GM19238 (cell line): ENCODE results near the gene CDKN1B.

Source experiments
- DNase-seq: peaks from one replicate; pipeline ENCODE4 v3.0.0; 2011; ENCODE audit warnings: low spot score; ENCODE audit not compliant: insufficient read length

CDKN1B gene

GRCh38 chr12:12700254-12700653 lies 16.9 kb upstream of the CDKN1B start:
- DNase-seq, result no peak

GRCh38 chr12:12701457-12701856 lies 15.7 kb upstream of the CDKN1B start:
- DNase-seq, result no peak

DNA sequence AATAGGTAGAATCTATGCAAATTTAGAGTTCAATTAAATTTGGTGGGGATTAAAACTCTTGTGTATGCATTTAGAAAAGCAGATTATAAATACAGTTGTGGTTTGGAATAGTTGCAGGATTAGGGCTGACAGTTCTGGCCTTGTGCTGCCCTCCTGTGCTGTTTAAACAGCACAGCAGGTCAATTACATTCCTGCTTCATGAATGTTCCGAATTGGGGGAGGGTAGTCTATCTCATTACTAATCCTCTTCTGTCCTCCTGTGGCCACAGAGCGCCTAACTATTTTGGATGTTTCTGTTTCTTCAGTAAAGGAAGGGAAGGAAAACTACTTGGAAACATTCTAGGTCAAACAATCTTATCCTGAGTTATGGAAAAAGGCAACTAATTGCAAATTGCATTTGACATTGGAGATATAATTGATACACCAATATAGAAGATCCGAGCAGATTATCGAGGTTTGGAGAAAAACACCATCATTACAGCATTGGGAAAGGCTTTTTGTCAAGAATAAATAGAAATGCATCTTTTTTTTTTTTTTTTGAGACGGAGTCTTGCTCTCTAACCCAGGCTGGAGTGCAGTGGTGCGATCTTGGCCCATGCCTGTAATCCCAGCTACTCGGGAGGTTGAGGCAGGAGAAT lies 12.5 kb upstream of the CDKN1B start:
- no peak for DNase-seq

- no peak for DNase-seq
Measured at GRCh38 chr12:12705838-12706520, 11.2 kb upstream of the CDKN1B start.

DNA sequence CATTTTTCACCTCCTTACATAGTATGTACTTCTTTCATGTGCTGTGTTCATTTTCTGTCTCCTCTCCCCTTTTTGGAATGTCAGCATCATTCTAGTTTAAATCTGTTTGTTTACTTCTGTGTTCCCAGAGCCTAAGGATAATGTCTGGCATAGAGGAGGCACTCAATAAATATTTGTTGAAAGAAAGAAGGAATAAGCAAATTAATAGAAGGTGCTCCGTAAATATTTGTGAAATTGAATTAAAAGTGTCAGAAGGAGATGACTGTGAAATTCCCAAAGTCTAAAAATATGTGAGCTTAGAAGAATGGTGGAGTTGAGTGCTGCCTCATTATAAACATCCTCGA lies 3.3 kb upstream of the CDKN1B start:
- DNase-seq, result no peak

DNA sequence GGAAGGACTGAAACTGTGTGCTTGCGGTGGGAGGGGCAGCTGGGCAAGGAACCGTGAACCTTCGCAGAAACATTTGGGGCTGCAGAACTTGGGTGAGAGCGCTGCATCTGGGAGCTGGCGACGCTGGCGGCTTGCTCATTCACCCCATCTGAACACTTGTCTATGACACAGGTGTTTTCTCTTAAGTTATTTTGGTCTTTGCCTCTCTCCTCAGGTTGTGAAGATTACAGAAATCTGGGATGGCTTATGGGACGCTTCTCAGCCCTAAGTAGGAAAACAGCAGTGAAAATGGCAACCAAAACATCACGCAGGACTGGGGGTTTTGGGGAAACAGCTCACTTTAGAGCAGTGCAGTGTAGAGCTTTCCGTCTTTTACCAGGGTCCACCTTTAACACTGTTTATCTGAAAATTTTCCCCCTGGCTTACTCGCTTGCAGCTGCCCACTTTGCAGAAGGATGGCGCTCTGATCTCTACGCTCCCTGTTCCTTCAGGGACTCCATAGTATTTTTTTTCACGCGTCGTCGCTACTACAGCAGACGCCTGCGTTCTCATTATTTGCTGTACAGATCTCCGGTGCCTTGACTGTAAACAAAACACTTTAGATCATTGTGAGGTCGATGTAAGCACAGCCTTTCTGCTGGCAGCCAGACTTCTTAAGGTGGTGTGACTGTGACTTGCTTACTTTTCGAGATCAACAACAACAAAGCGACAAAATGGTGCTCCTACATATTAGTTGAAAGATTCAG lies 2.7 kb upstream of the CDKN1B start:
- DNase-seq, result no peak

DNA sequence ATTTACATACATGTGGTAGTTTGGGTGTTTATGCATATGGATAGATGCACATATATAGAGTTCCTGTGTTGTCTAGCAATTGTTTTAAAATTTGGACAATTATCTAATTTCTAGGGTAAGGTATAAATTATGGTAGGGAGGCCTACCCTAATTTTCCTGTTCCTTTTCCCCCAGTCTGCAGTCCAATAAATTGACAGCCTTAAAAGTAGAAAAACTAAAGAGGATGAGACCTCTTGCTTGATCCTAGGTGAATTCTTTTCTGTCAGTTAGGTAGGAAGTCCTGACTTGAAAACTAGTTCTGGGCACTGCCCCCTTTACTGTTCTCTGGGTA lies 2.1 kb upstream of the CDKN1B start:
- no peak for DNase-seq

GRCh38 chr12:12715459-12716150 lies 1.6 kb upstream of the CDKN1B start:
- DNase-seq, result no peak

- DNase-seq, result no peak
Measured at GRCh38 chr12:12716151-12716792, 896 bp upstream of the CDKN1B start.

GRCh38 chr12:12717586-12718380 lies 615 bp downstream of the CDKN1B start:
- no peak for DNase-seq

GRCh38 chr12:12718381-12718759 lies 1.2 kb downstream of the CDKN1B start:
- no peak for DNase-seq

- no peak for DNase-seq
Measured at GRCh38 chr12:12718853-12719252, 1.7 kb downstream of the CDKN1B start.

GRCh38 chr12:12719496-12719895 lies 2.3 kb downstream of the CDKN1B start:
- DNase-seq, result no peak

GRCh38 chr12:12720052-12720451 lies 2.9 kb downstream of the CDKN1B start:
- DNase-seq, result no peak

DNA sequence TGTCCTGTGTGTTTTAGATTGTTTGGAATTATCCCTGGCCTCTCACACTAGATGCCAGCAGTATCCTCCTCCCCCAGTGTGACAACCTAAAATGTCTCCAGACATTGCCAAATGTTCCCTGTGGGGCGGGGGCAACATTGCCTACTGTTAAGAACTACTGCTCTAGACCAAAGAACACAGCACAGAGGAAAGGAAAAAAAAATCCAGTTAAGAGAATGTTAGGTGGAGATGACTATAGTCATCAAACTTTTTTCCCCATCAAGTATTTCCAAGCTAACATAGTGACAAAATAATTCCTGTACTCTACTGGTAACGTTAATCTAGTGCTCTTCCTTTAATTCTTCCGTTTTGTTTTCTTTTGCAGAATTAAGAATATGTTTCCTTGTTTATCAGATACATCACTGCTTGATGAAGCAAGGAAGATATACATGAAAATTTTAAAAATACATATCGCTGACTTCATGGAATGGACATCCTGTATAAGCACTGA lies 3.5 kb downstream of the CDKN1B start:
- DNase-seq, result no peak

GRCh38 chr12:12721176-12721751 lies 4.1 kb downstream of the CDKN1B start:
- DNase-seq, result no peak

- DNase-seq, result no peak
Measured at GRCh38 chr12:12721814-12722434, 4.8 kb downstream of the CDKN1B start.

DNA sequence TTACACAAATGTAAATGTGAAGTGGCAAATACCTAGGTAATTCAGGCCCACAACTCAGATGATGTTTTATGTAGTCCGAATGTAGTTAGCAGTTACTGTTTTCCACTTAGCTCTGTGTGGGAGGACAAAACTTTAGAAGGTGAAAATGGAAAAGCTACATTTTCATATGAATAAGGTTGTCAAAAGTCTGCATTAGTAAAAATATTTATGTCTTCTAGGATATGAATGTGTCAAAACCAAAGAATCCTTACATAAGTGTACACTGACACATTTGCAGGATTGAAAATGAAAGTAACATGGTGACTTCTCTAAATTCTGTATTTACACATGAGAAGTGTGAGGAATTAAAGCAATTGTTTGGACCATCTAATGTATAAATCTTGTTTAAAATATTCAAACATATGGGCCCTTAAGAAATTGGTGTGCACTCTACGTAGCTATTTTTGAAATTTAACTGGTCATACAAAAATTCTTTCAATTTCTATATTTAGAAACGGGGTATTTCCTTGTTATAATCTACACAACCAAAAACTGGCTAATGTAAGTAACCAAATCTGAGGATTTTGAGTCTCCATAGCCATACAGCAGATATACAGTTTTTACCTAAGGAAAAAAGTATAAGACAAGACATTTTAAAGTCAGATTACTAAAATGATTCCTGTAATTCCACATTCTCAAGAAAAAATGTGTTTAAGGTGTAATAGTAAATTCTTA lies 5.4 kb downstream of the CDKN1B start:
- no peak for DNase-seq

DNA sequence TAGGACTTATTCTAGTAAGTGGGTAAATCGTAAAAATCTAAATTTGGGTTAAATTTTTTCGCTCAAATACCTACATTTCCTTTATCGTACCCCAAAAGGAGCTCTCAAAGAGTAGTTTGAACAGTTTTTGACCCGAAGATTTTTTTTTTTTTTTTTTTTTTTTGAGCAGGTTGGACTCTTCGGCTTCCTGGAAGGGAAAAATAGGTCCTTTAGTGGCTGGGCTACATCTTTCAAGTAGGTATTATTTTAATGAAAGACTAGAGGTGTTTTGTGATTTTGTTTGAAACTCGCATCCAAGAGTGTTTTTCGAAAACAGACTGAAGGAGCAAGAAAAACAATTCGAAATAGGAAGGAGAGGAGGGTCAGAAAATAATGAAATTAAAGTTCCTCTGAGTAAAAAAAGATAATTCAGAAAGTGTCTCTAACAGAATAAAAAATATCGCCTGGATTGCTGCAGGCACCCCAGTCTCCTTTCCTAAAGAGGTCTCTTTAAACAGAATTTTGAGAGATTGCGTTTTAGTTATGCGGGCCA lies 6.0 kb downstream of the CDKN1B start:
- no peak for DNase-seq
